ENCODE measurements around the gene GDPD5. TPM values are rescaled to one million over a fixed set of nuclear protein-coding genes. Genes with fewer than 3 reads are reported as not detected.

GDPD5 gene
- total and polyA plus RNA-seq, 2 donors (not counting 1 experiment from before 2014, with no cell fraction given), result 2.5 to 3.1 TPM

- H3K4me2 ChIP-seq (ENCODE audit: extremely low read depth, insufficient read depth, low read length), result no peak overlapping the region
- DNase-seq (ENCODE audit: low read depth in 2 of 2), result no peak
- no peak overlapping the region for H3K4me3 ChIP-seq (replicated peaks in 1 of 4; ENCODE audit: control extremely low read depth in 1 of 4, insufficient read depth in 1 of 4, low read depth in 3 of 4, low read length in 4 of 4)
- H2AFZ ChIP-seq (ENCODE audit: low read length), result no peak overlapping the region
- no peaks in the 10 kb centered on the region for H4K20me1 ChIP-seq (ENCODE audit: control insufficient read depth, extremely low read depth, insufficient read depth, low read length)
- TF ChIP-seq, protein P1, sequence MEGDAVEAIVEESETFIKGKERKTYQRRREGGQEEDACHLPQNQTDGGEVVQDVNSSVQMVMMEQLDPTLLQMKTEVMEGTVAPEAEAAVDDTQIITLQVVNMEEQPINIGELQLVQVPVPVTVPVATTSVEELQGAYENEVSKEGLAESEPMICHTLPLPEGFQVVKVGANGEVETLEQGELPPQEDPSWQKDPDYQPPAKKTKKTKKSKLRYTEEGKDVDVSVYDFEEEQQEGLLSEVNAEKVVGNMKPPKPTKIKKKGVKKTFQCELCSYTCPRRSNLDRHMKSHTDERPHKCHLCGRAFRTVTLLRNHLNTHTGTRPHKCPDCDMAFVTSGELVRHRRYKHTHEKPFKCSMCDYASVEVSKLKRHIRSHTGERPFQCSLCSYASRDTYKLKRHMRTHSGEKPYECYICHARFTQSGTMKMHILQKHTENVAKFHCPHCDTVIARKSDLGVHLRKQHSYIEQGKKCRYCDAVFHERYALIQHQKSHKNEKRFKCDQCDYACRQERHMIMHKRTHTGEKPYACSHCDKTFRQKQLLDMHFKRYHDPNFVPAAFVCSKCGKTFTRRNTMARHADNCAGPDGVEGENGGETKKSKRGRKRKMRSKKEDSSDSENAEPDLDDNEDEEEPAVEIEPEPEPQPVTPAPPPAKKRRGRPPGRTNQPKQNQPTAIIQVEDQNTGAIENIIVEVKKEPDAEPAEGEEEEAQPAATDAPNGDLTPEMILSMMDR (conservative IDR thresholded peaks at IDR 0.05 in 1 of 2, IDR thresholded peaks at IDR 0.05 in 1 of 2; ENCODE audit: low read depth in 1 of 2, low read length in 2 of 2), result no peak
- no peak for TF ChIP-seq EZH2 (IDR thresholded peaks at IDR 0.05; ENCODE audit: low read length, missing control alignments)
- no peaks in the 10 kb centered on the region for H3K79me2 ChIP-seq (ENCODE audit: control insufficient read depth, insufficient read depth, low read length)
- peaks cover 4% of the 10 kb centered on the region for H3K36me3 ChIP-seq (ENCODE audit: control insufficient read depth, insufficient read depth, low read length)
- H3K27me3 ChIP-seq (ENCODE audit: control insufficient read depth, insufficient read depth, low read length), result no peaks in the 10 kb centered on the region
- no peak overlapping the region for H3K9ac ChIP-seq (ENCODE audit: insufficient read depth, low read length)
- H3K4me1 ChIP-seq (ENCODE audit: control insufficient read depth, extremely low read depth, insufficient read depth, low read length), result peaks cover 8% of the 10 kb centered on the region
- H3K9me3 ChIP-seq (ENCODE audit: control insufficient read depth, insufficient read depth, low read depth, low read length), result no peaks in the 10 kb centered on the region
- H3K27ac ChIP-seq (ENCODE audit: insufficient read depth, low read length), result no peak overlapping the region
Observed at GRCh38 chr11:75422248-75423231, 103.2 kb downstream of the GDPD5 start.

GRCh38 chr11:75421902-75422247, 103.9 kb downstream of the GDPD5 start:
- H3K4me2 ChIP-seq (ENCODE audit: extremely low read depth, insufficient read depth, low read length), result no peak overlapping the region
- H3K4me3 ChIP-seq (replicated peaks in 1 of 4; ENCODE audit: control extremely low read depth in 1 of 4, insufficient read depth in 1 of 4, low read depth in 3 of 4, low read length in 4 of 4), result no peak overlapping the region
- H4K20me1 ChIP-seq (ENCODE audit: control insufficient read depth, extremely low read depth, insufficient read depth, low read length), result no peaks in the 10 kb centered on the region
- peaks cover 8% of the 10 kb centered on the region for H3K4me1 ChIP-seq (ENCODE audit: control insufficient read depth, extremely low read depth, insufficient read depth, low read length)
- no peak overlapping the region for H2AFZ ChIP-seq (ENCODE audit: low read length)
- no peak overlapping the region for H3K27ac ChIP-seq (ENCODE audit: insufficient read depth, low read length)
- no peaks in the 10 kb centered on the region for H3K79me2 ChIP-seq (ENCODE audit: control insufficient read depth, insufficient read depth, low read length)
- no peak overlapping the region for H3K9ac ChIP-seq (ENCODE audit: insufficient read depth, low read length)
- TF ChIP-seq, protein P1 (conservative IDR thresholded peaks at IDR 0.05 in 1 of 2, IDR thresholded peaks at IDR 0.05 in 1 of 2; ENCODE audit: low read depth in 1 of 2, low read length in 2 of 2), result no peak
- no peak for TF ChIP-seq EZH2 (IDR thresholded peaks at IDR 0.05; ENCODE audit: low read length, missing control alignments)
- peaks cover 4% of the 10 kb centered on the region for H3K36me3 ChIP-seq (ENCODE audit: control insufficient read depth, insufficient read depth, low read length)
- DNase-seq (ENCODE audit: low read depth in 2 of 2), result no peak
- no peaks in the 10 kb centered on the region for H3K27me3 ChIP-seq (ENCODE audit: control insufficient read depth, insufficient read depth, low read length)
- no peaks in the 10 kb centered on the region for H3K9me3 ChIP-seq (ENCODE audit: control insufficient read depth, insufficient read depth, low read depth, low read length)

DNA sequence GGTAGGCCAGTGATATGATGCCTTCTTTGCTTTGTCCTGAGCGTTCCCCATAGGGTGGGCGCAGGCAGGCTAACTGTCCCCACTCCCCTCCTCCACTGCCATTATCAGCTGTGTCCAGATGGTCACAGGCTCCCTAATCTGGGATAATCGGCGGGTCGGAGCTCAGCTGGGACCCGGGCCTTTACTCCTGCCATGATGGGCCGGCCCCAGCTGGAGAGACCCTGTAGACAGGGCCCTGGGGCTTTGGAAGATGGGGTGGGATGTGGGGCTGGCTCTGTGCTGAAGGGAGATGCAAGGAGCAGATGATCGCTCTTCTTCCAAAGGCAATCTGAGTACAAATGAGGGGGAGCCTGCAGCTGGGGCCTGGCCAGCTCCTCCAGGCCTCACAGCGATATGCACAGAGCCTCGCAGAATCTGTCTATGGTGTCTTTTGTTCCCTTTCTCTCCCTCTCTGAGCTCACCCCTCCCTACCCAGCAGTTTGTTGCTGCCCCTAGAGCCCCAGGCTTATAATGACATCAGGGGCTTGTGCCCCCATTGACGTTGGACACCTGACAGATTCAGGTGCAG, 104.6 kb downstream of the GDPD5 start:
- no peak for TF ChIP-seq EZH2 (IDR thresholded peaks at IDR 0.05; ENCODE audit: low read length, missing control alignments)
- TF ChIP-seq, protein P1 (conservative IDR thresholded peaks at IDR 0.05 in 1 of 2, IDR thresholded peaks at IDR 0.05 in 1 of 2; ENCODE audit: low read depth in 1 of 2, low read length in 2 of 2), result no peak
- Histone ChIP-seq H3K27me3 (ENCODE audit: control insufficient read depth, insufficient read depth, low read length) (no peaks in the 10 kb centered on the region), H3K4me3 (replicated peaks in 1 of 4; ENCODE audit: control extremely low read depth in 1 of 4, insufficient read depth in 1 of 4, low read depth in 3 of 4, low read length in 4 of 4) (no peak overlapping the region), H3K9ac (ENCODE audit: insufficient read depth, low read length) (no peak overlapping the region), H2AFZ (ENCODE audit: low read length) (no peak overlapping the region), H3K4me1 (ENCODE audit: control insufficient read depth, extremely low read depth, insufficient read depth, low read length) (peaks cover 8% of the 10 kb centered on the region), H4K20me1 (ENCODE audit: control insufficient read depth, extremely low read depth, insufficient read depth, low read length) (no peaks in the 10 kb centered on the region), H3K4me2 (ENCODE audit: extremely low read depth, insufficient read depth, low read length) (no peak overlapping the region), H3K36me3 (ENCODE audit: control insufficient read depth, insufficient read depth, low read length) (peaks cover 4% of the 10 kb centered on the region), H3K9me3 (ENCODE audit: control insufficient read depth, insufficient read depth, low read depth, low read length) (no peaks in the 10 kb centered on the region), H3K27ac (ENCODE audit: insufficient read depth, low read length) (no peak overlapping the region), H3K79me2 (ENCODE audit: control insufficient read depth, insufficient read depth, low read length) (no peaks in the 10 kb centered on the region)
- DNase-seq (ENCODE audit: low read depth in 2 of 2), result no peak

All from fibroblast of lung (primary cell).